Uterus (tissue), 4 donors: ENCODE data around the gene LDAH. TPM values are rescaled to one million over a fixed set of nuclear protein-coding genes. Genes with fewer than 3 reads are reported as not detected.

Experiments used
- DNase-seq, 2 donors: peaks; one replicate each; pipeline ENCODE4 v3.0.0-alpha.2; 2019 to 2020
- H3K27ac ChIP-seq, 2 donors: fragments of 200-600 bp; sonication (generic); 1 replicate in 1 of 2; 2 replicates in 1 of 2; pipeline ENCODE4 v1.5.1; 2016 to 2018
- H3K27me3 ChIP-seq, 2 donors: fragments of 200-600 bp; sonication (generic); one replicate each; pipeline ENCODE4 v1.5.1; 2018 to 2019; ENCODE audit warnings: control low read depth in 1 of 2
- H3K36me3 ChIP-seq, 2 donors: fragments of 200-600 bp; sonication (generic); one replicate each; pipeline ENCODE4 v1.5.1; 2019; ENCODE audit warnings: control low read depth in 1 of 2
- H3K4me1 ChIP-seq, 2 donors: fragments of 200-600 bp; sonication (generic); one replicate each; pipeline ENCODE4 v1.5.1; 2018 to 2019; ENCODE audit warnings: control low read depth in 1 of 2
- H3K4me3 ChIP-seq, 2 donors: fragments of 200-600 bp; sonication (generic); 1 replicate in 1 of 2; 2 replicates in 1 of 2; pipeline ENCODE4 v1.5.1; 2018 to 2019; ENCODE audit warnings: mild to moderate bottlenecking in 1 of 2
- H3K9me3 ChIP-seq, 2 donors: fragments of 200-600 bp; sonication (generic); one replicate each; pipeline ENCODE4 v1.5.1; 2019; ENCODE audit warnings: control low read depth in 1 of 2
- CTCF ChIP-seq, 4 experiments: fragments of 200-600 bp in 2 of 4; fragments of 450-650 bp in 2 of 4; sonication (generic) in 2 of 4; IDR thresholded peaks; one replicate each; pipeline ENCODE4 v1.5.1; 2016 to 2019; ENCODE audit warnings: antibody characterized with exemption in 4 of 4, mild to moderate bottlenecking in 2 of 4, moderate library complexity in 1 of 4
- POLR2A ChIP-seq, 2 donors: fragments of 450-650 bp; IDR thresholded peaks; one replicate each; pipeline ENCODE4 v1.6.1; 2016; ENCODE audit warnings: antibody characterized with exemption in 2 of 2, mild to moderate bottlenecking in 1 of 2, moderate library complexity in 1 of 2
- intact Hi-C: fragments of 100-400 bp; cut with DNase I; formaldehyde crosslinking; loops from one replicate; pipeline ENCODE4 v1.15.1; 2023; ENCODE audit warnings: low total_unique reads
- total RNA-seq, 4 donors: library from RNA; depleted of rRNA in 3 of 4; stranded (reverse); fragments of >200 nt in 3 of 4; gene quantifications; one replicate each; pipeline versions ENCODE4 v1.1.0 to v1.2.4, GENCODE V29; 2014 to 2023
- donor health status: DM: yes; HTN: yes; CAD: no.

LDAH gene
- total RNA-seq, 4 donors from 2014 or later, result 9.7 to 62.4 (median 19.9) TPM

- TF ChIP-seq CTCF (IDR thresholded peaks at IDR 0.05) (no peak), POLR2A (IDR thresholded peaks at IDR 0.05) (no peak)
- no peaks in the 10 kb centered on the region for H3K27me3 ChIP-seq
- no peaks in the 10 kb centered on the region for H3K9me3 ChIP-seq
- no peaks in the 10 kb centered on the region for H3K36me3 ChIP-seq
- no peak for DNase-seq
- H3K4me3 ChIP-seq, result no peak overlapping the region
- H3K4me1 ChIP-seq, result no peaks in the 10 kb centered on the region
- no peak overlapping the region for H3K27ac ChIP-seq
- intact Hi-C loops, result no loop called here
Observed at GRCh38 chr2:20766798-20767644, 55.9 kb downstream of the LDAH start.

- no peaks in the 10 kb centered on the region for H3K9me3 ChIP-seq
- DNase-seq, result no peak
- no peak overlapping the region for H3K4me3 ChIP-seq
- TF ChIP-seq POLR2A (IDR thresholded peaks at IDR 0.05) (no peak), CTCF (IDR thresholded peaks at IDR 0.05) (no peak)
- no peaks in the 10 kb centered on the region for H3K4me1 ChIP-seq
- H3K36me3 ChIP-seq, result no peaks in the 10 kb centered on the region
- H3K27ac ChIP-seq, result no peak overlapping the region
- intact Hi-C loops, result no loop called here
- H3K27me3 ChIP-seq, result no peaks in the 10 kb centered on the region
Observed at GRCh38 chr2:20766213-20766612, 56.7 kb downstream of the LDAH start.

GRCh38 chr2:20762945-20763683, 59.8 kb downstream of the LDAH start:
- no peaks in the 10 kb centered on the region for H3K27me3 ChIP-seq
- H3K4me3 ChIP-seq, result no peak overlapping the region
- intact Hi-C loops, result no loop called here
- TF ChIP-seq CTCF (IDR thresholded peaks at IDR 0.05) (no peak), POLR2A (IDR thresholded peaks at IDR 0.05) (no peak)
- no peaks in the 10 kb centered on the region for H3K4me1 ChIP-seq
- no peak overlapping the region for H3K27ac ChIP-seq
- no peaks in the 10 kb centered on the region for H3K9me3 ChIP-seq
- H3K36me3 ChIP-seq, result no peaks in the 10 kb centered on the region
- DNase-seq, result no peak

GRCh38 chr2:20759487-20759886, 63.4 kb downstream of the LDAH start:
- intact Hi-C loops, result no loop called here
- Histone ChIP-seq H3K27me3 (no peaks in the 10 kb centered on the region), H3K4me3 (no peak overlapping the region)

More at GRCh38 chr2:20759487-20759886, 63.4 kb downstream of the LDAH start:
- TF ChIP-seq POLR2A (IDR thresholded peaks at IDR 0.05) (no peak), CTCF (IDR thresholded peaks at IDR 0.05) (no peak)
- H3K4me1 ChIP-seq, result no peaks in the 10 kb centered on the region
- no peaks in the 10 kb centered on the region for H3K36me3 ChIP-seq
- no peak overlapping the region for H3K27ac ChIP-seq
- H3K9me3 ChIP-seq, result no peaks in the 10 kb centered on the region
- no peak for DNase-seq
